ENCODE data around the gene GSG1L. TPM values are rescaled to one million over a fixed set of nuclear protein-coding genes. Genes with fewer than 3 reads are reported as not detected.
A peak's percentile ranks its signal among the peaks of the same experiment; 100 is the strongest.
"Not testable (repeated sequence)": the region's sequence is repeated elsewhere in the genome, so short reads cannot be mapped to it uniquely, and the experiment has no call there.

Gene GSG1L
- total RNA-seq, 1 experiment from 2014 or later: not detected

DNA sequence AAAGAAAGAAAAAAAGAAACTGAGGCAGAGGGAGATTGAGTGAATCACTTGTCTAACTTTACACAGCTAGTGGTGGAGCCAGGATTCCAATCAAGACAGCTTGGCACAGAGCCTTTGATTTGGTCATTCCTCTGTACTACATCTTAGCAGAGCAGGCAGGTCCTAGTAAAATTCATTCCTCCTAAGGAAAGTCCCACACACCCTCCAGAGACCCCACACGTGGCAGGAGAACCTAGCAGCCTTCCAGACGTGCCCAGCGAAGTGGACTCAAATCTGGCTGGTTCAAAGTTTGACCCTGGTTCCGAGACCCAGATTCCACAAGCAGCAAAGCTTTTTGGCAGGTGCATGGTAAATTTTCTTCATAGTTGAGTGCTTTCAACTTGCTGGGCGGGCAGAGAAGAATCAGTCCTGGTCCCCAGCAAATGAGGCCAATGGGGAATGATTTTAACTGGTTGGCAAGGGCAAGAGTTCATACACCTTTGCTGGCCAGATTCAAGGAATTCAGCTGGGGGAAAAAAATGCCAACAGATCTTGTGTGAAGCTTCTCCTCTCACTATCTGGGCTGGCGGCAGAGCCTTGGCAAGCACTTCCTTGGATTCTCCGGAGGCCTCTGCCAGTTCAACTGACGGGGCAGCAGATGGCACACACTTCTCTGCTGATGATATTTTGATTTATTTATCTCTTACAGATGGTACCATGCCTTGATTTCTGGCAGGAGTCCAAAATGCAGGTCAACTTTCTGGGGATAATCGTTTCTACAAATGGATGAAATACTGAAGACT lies 82.4 kb downstream of the GSG1L start:
- no peak for DNase-seq (ENCODE audit: low read depth)

DNA sequence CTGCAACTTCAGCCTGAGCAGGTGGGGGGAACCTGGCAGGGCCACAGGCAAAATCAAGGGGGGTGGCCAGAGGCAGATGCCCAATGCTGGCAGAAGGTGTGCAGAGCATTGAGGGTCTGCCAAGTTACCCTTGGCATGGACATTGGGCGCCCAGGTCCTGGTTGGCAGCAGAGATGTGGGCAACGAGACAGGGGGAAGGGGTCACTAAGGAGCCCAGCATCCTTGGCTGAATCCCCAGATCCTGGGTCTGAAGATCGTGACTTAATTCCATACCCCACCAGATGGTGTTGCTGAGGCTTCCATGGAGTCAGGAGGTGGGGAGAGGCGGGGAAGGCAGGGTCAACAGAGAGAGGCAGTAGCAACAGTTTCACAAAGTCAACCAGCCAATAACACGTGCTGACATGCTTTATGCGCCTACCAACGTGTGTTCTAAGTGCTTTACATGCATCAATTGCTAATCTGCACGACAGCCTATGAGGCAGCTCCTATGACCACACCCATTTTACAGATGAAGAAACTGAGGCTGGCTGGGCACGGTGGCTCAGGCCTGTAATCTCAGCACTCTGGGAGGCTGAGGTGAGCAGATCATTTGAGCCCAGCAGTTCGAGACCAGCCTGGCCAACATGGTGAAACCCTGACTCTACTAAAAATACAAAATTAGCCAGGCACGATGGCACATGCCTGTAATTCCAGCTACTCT lies 83.3 kb downstream of the GSG1L start:
- DNase-seq (ENCODE audit: low read depth): no peak

DNA sequence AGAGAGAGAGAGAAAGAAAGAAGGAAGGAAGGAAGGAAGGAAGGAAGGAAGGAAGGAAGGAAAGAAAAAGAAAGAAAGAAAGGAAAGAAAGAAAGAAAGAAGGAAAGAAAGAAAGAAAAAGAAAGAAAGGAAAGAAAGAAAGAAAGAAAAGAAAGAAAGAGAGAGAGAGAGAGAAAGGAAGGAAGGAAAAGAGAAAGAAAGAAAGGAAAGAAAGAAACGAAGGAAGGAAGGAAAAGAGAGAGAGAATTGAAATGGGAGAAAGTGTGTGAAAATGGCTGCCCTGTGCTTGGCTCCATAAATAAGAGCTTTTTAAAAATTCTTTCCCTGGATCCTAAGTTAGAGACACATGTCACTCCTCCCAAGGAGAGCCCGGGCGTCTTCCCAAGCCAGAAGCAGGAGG lies 83.8 kb downstream of the GSG1L start:
- DNase-seq (ENCODE audit: low read depth): not testable (repeated sequence)

DNA sequence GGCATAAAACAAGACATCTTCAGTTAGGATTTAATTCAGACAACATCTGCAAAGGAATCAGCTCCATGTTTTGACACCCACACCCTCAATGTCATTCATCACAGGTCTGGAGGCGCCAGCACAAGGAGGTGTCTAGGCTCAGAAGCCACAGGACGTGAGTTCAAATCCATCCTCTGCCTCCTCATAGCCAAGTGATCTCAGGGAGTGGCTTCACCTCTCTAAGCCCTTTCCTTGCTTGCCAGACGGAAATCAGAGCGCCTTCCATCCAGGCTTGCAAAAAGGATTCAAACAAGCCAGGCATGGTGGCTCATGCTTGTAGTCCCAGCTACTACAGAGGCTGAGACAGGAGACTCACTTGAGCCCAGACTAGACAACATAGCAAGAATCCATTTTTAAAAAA lies 84.6 kb downstream of the GSG1L start:
- no peak for DNase-seq (ENCODE audit: low read depth)

DNA sequence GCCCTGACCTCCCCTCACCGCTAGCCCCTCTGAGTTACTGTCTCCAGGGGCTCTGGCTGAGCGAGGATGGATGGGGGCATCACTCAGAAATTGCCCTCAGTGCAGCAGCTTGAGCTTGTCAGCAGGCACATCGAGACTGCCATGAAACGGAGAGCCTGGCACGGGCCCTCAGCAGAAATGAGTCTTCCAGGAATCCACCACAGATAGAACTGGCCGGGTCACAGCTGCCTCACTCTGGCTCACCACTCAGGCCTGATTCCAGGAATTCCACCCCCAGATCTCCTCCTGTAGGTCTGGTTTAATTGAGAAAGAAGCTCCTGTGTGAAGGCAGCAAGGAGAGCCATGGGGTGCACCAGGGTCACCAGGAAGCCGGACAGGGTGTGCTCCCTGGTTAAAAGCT lies 85.5 kb downstream of the GSG1L start:
- DNase-seq (ENCODE audit: low read depth): peak; percentile 7

DNA sequence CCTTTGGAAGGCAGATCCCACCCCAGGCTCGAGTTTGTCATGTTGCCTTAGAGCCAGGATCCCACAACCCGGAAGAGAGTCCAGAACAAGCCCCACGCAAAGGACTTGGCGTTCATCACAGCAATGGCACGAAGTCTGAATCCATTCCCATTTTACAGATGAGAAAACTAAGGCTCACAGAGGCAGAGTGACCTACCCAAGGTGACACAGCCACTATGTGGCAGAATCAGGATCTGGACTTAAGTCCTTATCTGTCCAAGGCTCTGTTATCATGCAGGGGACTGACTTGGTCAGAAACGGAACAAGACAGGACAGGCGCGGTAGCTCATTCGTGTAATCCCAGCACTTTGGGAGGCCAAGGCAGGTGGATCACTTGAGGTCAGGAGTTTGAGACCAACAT lies 86.5 kb downstream of the GSG1L start:
- DNase-seq (ENCODE audit: low read depth): no peak

DNA sequence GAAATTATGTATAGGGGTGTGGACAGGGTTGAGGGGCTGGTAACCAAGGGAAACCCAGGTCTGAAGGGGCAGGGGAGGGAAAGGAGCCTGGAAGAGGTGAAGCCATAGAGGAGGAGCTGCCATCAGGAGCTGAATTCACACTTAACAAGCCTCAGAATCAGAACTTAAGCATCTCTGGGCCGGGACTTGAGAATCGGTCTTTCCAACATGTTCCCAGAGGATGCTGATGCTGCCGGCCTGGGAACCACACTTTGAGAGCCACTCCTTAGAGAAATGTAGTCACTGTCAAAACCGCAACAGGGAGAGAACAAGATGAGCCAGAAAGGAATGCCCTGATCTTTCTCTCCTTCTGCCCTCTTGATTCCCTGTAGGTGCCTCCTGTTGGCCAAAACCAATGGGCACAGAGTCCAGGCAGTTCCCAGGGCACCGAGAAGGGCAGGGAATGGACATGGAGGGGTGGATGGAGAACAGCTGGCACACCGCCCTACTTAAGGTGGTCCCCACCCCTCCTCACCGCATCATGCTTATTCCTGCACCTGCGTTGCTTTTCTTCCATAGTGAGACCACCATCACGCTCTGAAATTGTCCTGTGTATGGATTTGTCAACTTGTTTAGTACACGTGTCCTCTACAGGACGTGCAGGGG lies 88.5 kb downstream of the GSG1L start:
- DNase-seq (ENCODE audit: low read depth): no peak

DNA sequence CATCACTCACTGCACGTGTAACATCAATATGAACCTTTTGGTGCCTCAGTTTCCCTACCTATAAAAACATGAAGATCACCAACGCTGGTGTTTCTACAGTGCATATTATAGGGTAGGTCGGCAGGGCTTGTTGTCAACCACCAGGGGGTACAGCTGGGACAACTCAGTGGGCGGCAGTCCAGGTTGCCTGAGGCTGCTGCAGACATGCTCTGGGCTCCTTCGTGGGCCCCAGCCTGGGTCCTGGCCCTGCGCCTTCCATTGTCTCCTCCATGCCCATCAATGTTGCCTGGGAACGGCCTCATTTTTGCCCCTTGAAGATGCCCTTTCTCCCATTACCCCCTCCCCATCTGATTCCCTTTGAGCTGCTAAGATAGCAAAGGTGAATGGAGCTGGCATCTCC lies 89.8 kb downstream of the GSG1L start:
- no peak for DNase-seq (ENCODE audit: low read depth)

DNA sequence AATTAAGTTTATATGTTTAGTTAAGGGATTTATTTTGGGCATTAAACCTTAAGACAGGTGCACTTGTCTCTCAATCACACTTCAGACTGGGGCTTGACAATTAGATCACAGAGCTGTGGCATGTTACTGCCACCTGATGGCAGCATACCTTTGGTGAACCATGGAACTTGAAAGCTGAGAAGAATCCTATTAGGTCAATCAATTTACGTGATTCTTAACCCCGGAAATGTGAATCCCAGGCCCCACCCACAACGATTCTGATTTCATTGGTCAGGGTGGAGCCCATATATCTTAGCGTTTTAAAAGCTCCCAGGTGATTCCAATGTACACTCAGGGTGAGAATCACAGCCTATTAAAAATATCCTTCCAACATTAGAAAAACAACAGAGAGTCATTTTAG lies 91.0 kb downstream of the GSG1L start:
- DNase-seq (ENCODE audit: low read depth): peak; percentile 25

DNA sequence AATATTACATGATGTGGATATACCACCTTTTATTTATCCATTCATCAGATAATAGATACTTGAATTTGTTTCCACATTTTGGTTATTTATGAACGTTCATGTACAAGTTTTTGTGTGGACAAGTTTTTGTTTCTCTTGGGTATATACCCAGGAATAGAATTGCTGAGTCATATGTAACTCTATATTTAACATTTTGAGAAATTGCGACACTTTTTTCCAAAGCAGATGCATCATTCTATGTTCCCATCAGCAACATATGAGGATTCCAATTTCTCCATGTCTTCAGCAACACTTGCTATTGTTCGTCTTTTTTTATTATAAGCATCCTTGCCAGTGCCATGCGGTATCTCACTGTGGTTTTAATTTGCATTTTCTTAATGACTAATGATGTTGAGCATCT lies 93.9 kb downstream of the GSG1L start:
- DNase-seq (ENCODE audit: low read depth): no peak

DNA sequence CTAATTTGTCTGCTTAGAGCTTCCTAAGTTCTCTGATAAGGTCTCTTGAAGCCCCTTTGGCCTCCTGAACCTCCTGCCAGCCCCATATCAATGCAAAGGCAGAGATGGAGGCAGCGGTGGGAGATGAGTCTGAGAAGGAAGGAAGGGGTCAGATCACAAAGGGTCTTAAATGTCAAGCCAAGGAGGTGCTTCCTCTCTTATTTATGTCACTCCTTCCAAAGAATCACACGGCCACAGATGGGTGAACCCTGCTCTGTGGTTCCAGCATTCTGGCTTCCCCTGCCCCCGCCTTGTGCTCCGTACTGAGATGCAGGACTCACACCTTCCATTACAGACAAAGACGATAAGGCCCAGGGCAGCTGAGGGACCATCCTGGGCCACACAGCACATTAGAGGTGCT lies 96.3 kb downstream of the GSG1L start:
- no peak for DNase-seq (ENCODE audit: low read depth)

DNA sequence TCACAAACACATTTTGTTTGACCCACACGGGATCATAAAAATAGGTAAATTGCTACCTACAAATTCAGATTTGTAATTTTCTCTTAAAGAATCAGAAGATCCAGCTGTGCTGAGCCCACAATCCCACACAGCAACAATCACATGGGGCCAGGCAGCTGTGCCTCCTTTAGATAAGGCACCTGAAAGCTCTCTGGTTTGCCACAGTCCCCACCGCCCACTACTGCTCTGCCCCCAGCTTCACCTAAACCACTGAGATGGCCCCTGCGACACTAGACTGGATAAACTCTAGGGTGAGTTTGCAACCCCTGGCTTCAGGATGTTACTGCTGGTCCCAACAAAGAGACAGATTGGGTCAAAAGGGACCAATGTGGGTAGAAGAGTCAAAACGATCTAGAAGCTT lies 96.8 kb downstream of the GSG1L start:
- no peak for DNase-seq (ENCODE audit: low read depth)

DNA sequence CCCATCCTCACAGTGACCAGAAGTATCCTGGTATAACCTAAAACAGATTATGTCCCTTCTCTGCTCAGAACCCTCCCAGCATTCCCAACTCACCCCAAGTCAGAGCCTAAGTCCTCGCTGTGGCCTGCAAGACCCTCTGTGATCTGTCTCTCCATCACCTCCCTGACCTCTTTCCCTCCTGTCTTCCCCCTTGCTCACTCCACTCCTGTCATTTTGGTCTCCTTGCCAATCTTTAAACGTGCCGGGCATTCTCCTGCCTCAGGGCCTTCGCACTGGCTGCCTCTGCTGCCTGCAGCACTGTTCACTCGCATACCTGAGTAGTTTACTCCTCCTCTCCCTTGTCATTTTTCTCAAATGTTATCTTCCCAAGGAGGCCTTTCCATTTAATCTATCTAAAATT lies 97.7 kb downstream of the GSG1L start:
- DNase-seq (ENCODE audit: low read depth): no peak

DNA sequence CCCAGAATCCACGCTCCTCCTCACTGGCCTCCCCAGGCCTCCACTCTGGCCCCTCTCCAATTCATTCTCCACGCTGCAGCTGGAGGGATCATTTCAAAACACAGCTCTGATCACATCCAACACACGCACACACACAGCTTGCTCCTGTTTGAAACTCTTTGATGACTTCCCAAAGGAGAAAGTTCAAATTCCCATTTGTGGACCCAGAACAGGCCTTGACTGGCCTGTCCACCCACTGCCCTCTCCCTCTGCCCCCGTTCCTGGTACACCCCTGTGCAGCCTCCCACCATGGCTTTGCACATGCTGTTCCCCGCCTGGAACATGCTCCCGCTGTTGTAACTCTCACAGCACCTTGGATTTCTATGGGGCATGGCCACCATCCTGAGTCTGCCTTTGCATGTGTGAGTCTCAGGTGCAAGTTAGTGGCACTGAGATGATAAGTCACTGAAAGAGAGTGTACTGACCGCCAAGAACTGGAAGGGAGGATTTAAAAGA lies 100.0 kb downstream of the GSG1L start:
- no peak for DNase-seq (ENCODE audit: low read depth)

DNA sequence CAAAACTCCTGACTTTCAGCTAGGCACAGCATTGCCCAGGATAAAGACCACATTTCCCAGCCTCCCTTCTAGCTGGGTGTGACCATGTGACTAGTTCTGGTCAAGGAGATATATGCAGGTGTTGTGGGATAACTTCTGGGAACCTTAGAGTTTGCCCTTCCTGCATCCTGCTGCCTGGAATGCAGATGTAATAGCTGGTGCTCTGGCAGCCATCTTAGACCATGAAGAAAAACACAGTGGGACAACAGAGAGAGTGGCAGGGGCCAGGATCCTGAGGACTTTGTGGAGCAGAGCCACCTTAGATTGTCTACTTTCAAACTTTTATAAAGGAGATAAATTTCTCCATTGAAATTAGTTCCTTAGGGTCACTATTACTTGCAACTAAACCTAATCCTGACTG lies 101.3 kb downstream of the GSG1L start:
- no peak for DNase-seq (ENCODE audit: low read depth)

DNA sequence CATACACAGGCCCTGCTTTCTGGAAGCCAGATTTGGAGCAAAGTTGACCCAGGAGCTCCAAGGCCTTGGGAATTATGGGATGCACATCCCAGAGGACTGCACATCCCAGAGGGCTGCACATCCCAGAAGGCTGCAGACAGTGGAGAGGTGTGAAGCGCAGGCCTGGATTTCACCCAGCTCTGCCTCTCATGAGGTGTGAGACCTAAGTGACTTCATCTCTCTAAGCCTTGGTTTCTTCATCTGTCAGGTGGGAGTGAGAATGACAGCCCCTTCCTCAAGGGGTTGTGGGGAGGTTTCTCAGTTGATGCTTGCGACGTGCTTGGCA lies 102.3 kb downstream of the GSG1L start:
- DNase-seq (ENCODE audit: low read depth): no peak

DNA sequence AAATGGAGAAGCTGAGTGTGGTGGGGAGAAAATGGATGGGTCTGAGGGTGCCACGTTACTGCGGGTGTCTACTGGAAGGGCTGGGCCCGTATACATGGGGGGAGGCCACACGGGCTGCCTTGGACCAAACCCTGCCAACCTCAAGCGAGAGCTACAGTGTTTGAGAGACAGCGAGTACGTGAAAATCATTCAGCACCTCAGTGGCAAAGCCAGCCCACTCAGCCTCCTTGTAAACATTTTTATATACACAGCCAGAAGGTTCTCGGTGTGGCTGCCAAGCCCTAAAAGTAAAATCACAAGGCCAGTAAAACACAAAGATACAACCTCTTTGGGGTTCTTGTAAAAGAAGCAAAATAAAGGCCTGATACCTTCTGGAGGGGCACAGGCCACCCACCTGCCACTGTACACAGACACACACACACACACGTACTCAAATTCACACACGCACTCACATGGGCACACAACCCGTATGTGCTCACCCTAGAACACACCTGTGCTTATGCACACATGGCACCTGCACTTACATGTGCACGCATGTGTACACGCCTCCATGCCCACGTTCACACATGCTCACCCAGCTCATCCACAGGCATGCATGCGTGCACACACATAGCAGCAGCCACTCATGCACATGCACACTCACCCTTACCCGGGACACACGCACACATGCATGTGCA lies 102.8 kb downstream of the GSG1L start:
- no peak for DNase-seq (ENCODE audit: low read depth)

DNA sequence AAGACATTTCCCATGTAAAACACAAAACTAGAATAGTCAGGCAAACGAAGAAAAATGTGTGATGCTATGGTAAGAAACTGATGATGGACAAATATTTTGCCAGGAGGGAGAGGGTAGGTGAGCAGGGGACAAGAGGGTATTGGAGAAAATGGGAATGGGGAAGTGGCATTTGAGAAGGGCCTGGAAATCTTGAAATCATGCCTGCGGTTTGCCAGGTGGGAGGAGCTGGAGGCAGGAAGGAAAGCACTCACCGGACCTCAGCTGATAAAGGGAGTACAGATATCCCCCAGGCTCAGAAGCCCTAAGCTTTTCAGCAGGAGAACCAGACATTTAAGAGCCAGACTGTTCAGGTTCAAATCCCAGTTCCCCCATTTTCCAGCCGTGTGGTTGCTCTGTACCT lies 103.6 kb downstream of the GSG1L start:
- DNase-seq (ENCODE audit: low read depth): no peak

DNA sequence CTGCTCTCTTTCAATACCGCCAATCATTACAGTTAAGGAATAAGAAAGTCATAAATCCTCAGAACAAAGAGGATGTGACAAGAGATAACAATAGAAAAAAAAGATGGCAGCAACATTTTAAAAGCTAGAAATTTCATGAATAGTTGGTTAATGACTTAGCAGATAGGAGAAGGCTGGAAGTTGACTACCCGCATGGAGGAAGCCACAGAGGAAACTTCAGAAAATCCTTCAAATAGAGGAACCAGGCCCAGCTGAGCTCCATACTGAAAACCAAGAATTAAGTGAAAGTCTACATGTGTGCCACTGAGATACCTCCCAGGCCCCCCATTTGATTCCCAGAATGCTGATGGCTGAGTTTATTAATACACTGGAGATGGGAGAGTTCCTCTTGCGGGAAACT lies 109.3 kb downstream of the GSG1L start:
- no peak for DNase-seq (ENCODE audit: low read depth)

DNA sequence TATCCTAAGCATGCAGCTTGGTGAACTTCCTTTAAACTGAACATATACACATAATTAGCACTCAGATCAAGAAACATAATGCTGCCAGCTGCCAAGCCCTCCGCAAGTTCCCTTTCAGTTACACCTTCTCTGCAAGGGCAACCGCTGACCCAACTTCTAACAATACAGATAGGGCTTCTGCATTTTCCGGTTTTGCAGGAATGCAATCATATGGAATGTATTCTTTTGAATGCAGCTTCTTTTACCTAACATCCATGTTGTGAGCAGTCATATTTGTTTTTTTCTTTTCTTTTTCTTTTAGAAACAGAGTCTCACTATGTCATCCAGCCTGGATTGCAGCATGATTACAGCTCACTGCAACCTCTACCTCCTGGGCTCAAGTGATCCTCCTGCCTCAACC lies 110.7 kb downstream of the GSG1L start:
- DNase-seq (ENCODE audit: low read depth): no peak

DNA sequence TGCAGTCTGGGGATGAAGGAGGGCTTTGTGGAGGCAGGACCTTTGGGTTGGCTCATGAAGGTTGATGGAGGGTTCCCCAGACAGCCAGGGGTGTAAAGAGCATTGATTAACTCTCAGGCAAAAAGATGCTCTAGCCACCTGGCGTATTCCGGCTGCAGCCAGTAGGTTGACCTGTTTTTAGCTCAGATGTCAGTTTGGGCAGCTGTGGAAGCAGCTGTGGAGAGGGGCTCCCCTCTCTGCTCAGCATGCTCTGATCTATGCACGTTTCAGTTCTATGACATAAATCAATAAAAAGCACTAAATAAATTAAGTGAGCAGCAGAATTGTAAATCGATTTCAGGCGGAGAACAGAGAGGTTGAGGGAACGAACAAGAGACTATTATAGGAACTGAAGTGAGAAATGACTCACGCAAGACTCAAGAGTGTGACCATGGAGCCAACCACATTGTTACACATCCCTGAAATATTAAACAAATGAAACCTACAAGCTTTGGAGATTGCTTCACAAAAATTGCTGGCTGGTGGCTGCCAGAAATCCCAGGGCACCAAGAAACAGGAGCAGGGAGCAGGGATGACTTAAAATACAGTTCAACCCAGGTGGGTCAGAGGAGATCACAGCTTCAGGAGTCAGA lies 111.9 kb downstream of the GSG1L start:
- peak; percentile 28 for DNase-seq (ENCODE audit: low read depth)
